GM19351 (cell line): ENCODE measurements around the gene TRPV5.

Experiments used
- ATAC-seq: cut with Tn5 transposase; IDR thresholded peaks from one replicate; pipeline ENCODE4 v1.9.1; 2021; ENCODE audit warnings: mild to moderate bottlenecking, moderate library complexity; ENCODE audit not compliant: unreplicated experiment

TRPV5 gene

GRCh38 chr7:142941541-142941940 is 8.0 kb upstream of the TRPV5 start:
- ATAC-seq: no peak

- no peak for ATAC-seq
Observed at GRCh38 chr7:142940966-142941535, 7.5 kb upstream of the TRPV5 start.

- ATAC-seq: no peak
Observed at GRCh38 chr7:142939226-142939910, 5.8 kb upstream of the TRPV5 start, which contains the start of gene LLCFC1. Gene LLCFC1 (plus strand): TSS chr7:142939484. CDS start chr7:142939622, 138 bp downstream.

GRCh38 chr7:142938611-142939010 is 5.1 kb upstream of the TRPV5 start:
- ATAC-seq: no peak

- no peak for ATAC-seq
Observed at GRCh38 chr7:142935941-142936565, 2.5 kb upstream of the TRPV5 start.

GRCh38 chr7:142934056-142934455 is 510 bp upstream of the TRPV5 start:
- no peak for ATAC-seq

GRCh38 chr7:142933092-142933475 is 462 bp downstream of the TRPV5 start:
- ATAC-seq: no peak

GRCh38 chr7:142932386-142933091 is 1.0 kb downstream of the TRPV5 start:
- no peak for ATAC-seq

- ATAC-seq: no peak
Observed at GRCh38 chr7:142930126-142930730, 3.3 kb downstream of the TRPV5 start.

GRCh38 chr7:142927949-142928348 is 5.6 kb downstream of the TRPV5 start:
- ATAC-seq: no peak

- ATAC-seq: no peak
Observed at GRCh38 chr7:142927085-142927745, 6.3 kb downstream of the TRPV5 start.

GRCh38 chr7:142925413-142925812 is 8.1 kb downstream of the TRPV5 start:
- ATAC-seq: no peak

GRCh38 chr7:142923391-142923790 is 10.2 kb downstream of the TRPV5 start:
- ATAC-seq: no peak

- ATAC-seq: no peak
Observed at GRCh38 chr7:142919656-142920055, 13.9 kb downstream of the TRPV5 start.

- no peak for ATAC-seq
Observed at GRCh38 chr7:142918901-142919300, 14.6 kb downstream of the TRPV5 start.

GRCh38 chr7:142917447-142917846 is 16.1 kb downstream of the TRPV5 start:
- no peak for ATAC-seq

- ATAC-seq: no peak
Observed at GRCh38 chr7:142916508-142916907, 17.0 kb downstream of the TRPV5 start.

- no peak for ATAC-seq
Observed at GRCh38 chr7:142915315-142915714, 18.2 kb downstream of the TRPV5 start.

- ATAC-seq: no peak
Observed at GRCh38 chr7:142914121-142914520, 19.4 kb downstream of the TRPV5 start.

- no peak for ATAC-seq
Observed at GRCh38 chr7:142913566-142913965, 20.0 kb downstream of the TRPV5 start.

GRCh38 chr7:142913051-142913450 is 20.5 kb downstream of the TRPV5 start:
- no peak for ATAC-seq
